GM23338 (cell line): Measurements from ENCODE around the gene MOV10.

Source experiments
- CREB1 ChIP-seq: fragments of 250-450 bp; sonication (Bioruptor Pico); IDR thresholded peaks from 2 replicates; pipeline ENCODE4 v1.5.0; 2020; ENCODE audit warnings: low read depth, mild to moderate bottlenecking, moderate library complexity
- CTCF ChIP-seq, 2 experiments: fragments of 200-600 bp in 1 of 2; sonication (generic) in 1 of 2; conservative IDR thresholded peaks; 2 replicates each; pipeline versions ENCODE4 v1.5.1 to v1.6.1; 2016 to 2017; ENCODE audit warnings: antibody characterized with exemption in 2 of 2, low read depth in 2 of 2, mild to moderate bottlenecking in 2 of 2, moderate library complexity in 1 of 2
- POLR2AphosphoS5 ChIP-seq: IDR thresholded peaks from 2 replicates; pipeline ENCODE4 v1.6.1; 2016; ENCODE audit warnings: antibody characterized with exemption, low read depth

GRCh38 chr1:112646225-112646624 lies 28.2 kb upstream of the MOV10 start:
- TF ChIP-seq POLR2AphosphoS5 = no peak
- no peak for TF ChIP-seq CTCF (conservative IDR thresholded peaks at IDR 0.05; ENCODE audit: low read depth in 2 of 2)
- TF ChIP-seq CREB1 (CRISPR knock-in tag) = no peak
